A549 (cell line): Measurements from ENCODE around the gene BNC2. TPM values are rescaled to one million over a fixed set of nuclear protein-coding genes. Genes with fewer than 3 reads are reported as not detected.

Experiments used
- ATAC-seq, 2 experiments: fragments of 200-7000 bp in 1 of 2; fragments of >200 bp in 1 of 2; cut with Nextera tagmentation in 1 of 2; cut with Tn5 transposase in 1 of 2; 3 replicates each; pipeline versions ENCODE4 v1.8.0 to v1.9.1; 2018 to 2020; ENCODE audit warnings: mild to moderate bottlenecking in 1 of 2, moderate library complexity in 1 of 2
- CTCF ChIA-PET: fragments of 300-600 bp; sonication (Branson Sonifier 250); formaldehyde crosslinking; extraction: SDS; loops from one replicate; lab custom pipeline; 2021; ENCODE audit warnings: antibody characterized with exemption, inconsistent platforms; lab: Yijun Ruan, JAX
- POLR2A ChIA-PET: fragments of 350-600 bp; formaldehyde crosslinking; extraction: SDS; loops from one replicate; lab custom pipeline; 2021; ENCODE audit warnings: antibody characterized with exemption, inconsistent platforms; lab: Yijun Ruan, JAX
- DNase-seq, 2 experiments: peaks; one replicate each; pipeline versions ENCODE4 v3.0.0 to v3.0.0-alpha.2; 2011 to 2016; ENCODE audit warnings: low read depth in 1 of 2, low spot score in 1 of 2
- FAIRE-seq: peaks from 2 replicates; lab custom pipeline; 2011; peaks lifted over from hg19 to GRCh38; lab: Jason Lieb, UNC
- H3K27ac ChIP-seq, 2 experiments: fragments of >200 bp; sonication (Bioruptor Twin); formaldehyde crosslinking; 3 replicates each; pipeline ENCODE4 v1.5.1; 2016 to 2017
- H3K4me1 ChIP-seq: fragments of >200 bp; sonication (Bioruptor Twin); formaldehyde crosslinking; 3 replicates; pipeline ENCODE4 v1.6.1; 2016
- H3K4me2 ChIP-seq: fragments of >200 bp; sonication (Bioruptor Twin); formaldehyde crosslinking; 3 replicates; pipeline ENCODE4 v1.6.1; 2016
- H3K4me3 ChIP-seq: fragments of >200 bp; sonication (Bioruptor Twin); formaldehyde crosslinking; 3 replicates; pipeline ENCODE4 v1.5.1; 2016
- H3K9me3 ChIP-seq: fragments of >200 bp; sonication (Bioruptor Twin); formaldehyde crosslinking; 3 replicates; pipeline ENCODE4 v1.6.1; 2016
- BCL3 ChIP-seq: fragments of >200 bp; sonication (Bioruptor Twin); formaldehyde crosslinking; IDR thresholded peaks from 3 replicates; pipeline ENCODE4 v1.6.1; 2016
- CBX2 ChIP-seq: fragments of 200-600 bp; sonication (generic); IDR thresholded peaks from 2 replicates; pipeline ENCODE4 v1.6.1; 2016; ENCODE audit warnings: low read depth, mild to moderate bottlenecking, borderline replicate concordance
- CEBPB ChIP-seq, 2 experiments: fragments of >200 bp in 1 of 2; sonication (Bioruptor Twin) in 1 of 2; formaldehyde crosslinking in 1 of 2; IDR thresholded peaks; 2 replicates each; pipeline ENCODE4 v1.6.1; 2012 to 2016
- CHD4 ChIP-seq: fragments of 200-600 bp; sonication (generic); IDR thresholded peaks from 2 replicates; pipeline ENCODE4 v1.6.1; 2016; ENCODE audit warnings: antibody characterized with exemption, mild to moderate bottlenecking, borderline replicate concordance
- ELK1 ChIP-seq: fragments of 150-350 bp; IDR thresholded peaks from 2 replicates; pipeline ENCODE4 v1.6.1; 2014; ENCODE audit warnings: low read depth, mild to moderate bottlenecking, low read length
- EP300 ChIP-seq, 2 experiments: fragments of >200 bp; sonication (Bioruptor Twin); formaldehyde crosslinking; IDR thresholded peaks; 2 replicates in 1 of 2; 3 replicates in 1 of 2; pipeline ENCODE4 v1.6.1; 2016 to 2017
- ESRRA ChIP-seq: fragments of 150-350 bp; IDR thresholded peaks from 2 replicates; pipeline ENCODE4 v1.6.1; 2014; ENCODE audit warnings: mild to moderate bottlenecking, low read length, borderline replicate concordance
- GATA3 ChIP-seq: IDR thresholded peaks from 2 replicates; pipeline ENCODE4 v1.6.1; 2012; ENCODE audit warnings: borderline replicate concordance
- HDAC2 ChIP-seq: fragments of 200-600 bp; sonication (generic); IDR thresholded peaks from 2 replicates; pipeline ENCODE4 v1.6.1; 2016
- HOXA7 ChIP-seq: fragments of 250-450 bp; sonication (Bioruptor Pico); IDR thresholded peaks from 2 replicates; pipeline ENCODE4 v1.5.0; 2020; ENCODE audit warnings: mild to moderate bottlenecking, moderate library complexity
- JUNB ChIP-seq: fragments of >200 bp; sonication (Bioruptor Twin); formaldehyde crosslinking; IDR thresholded peaks from 2 replicates; pipeline ENCODE4 v1.6.1; 2016
- KDM5A ChIP-seq: fragments of 200-600 bp; sonication (generic); IDR thresholded peaks from 2 replicates; pipeline ENCODE4 v1.6.1; 2016; ENCODE audit warnings: antibody characterized with exemption, mild to moderate bottlenecking
- PHF8 ChIP-seq: fragments of 200-600 bp; sonication (generic); IDR thresholded peaks from 2 replicates; pipeline ENCODE4 v1.6.1; 2016; ENCODE audit warnings: low read depth, mild to moderate bottlenecking, antibody characterized with exemption, moderate library complexity, borderline replicate concordance
- POLR2A ChIP-seq: IDR thresholded peaks from 2 replicates; pipeline ENCODE4 v1.6.1; 2012; ENCODE audit warnings: mild to moderate bottlenecking, low read length
- POLR2AphosphoS2 ChIP-seq: conservative IDR thresholded peaks from 2 replicates; pipeline ENCODE4 v1.6.1; 2012; ENCODE audit warnings: low read length, improper control_type of control experiment, inconsistent platforms
- RCOR1 ChIP-seq: fragments of 150-350 bp; IDR thresholded peaks from 2 replicates; pipeline ENCODE4 v1.6.1; 2014; ENCODE audit warnings: antibody characterized with exemption, low read length, low read depth
- REST ChIP-seq: fragments of 200-600 bp; sonication (generic); IDR thresholded peaks from 2 replicates; pipeline ENCODE4 v1.6.1; 2016; ENCODE audit warnings: antibody characterized with exemption, mild to moderate bottlenecking, moderate library complexity
- RFX5 ChIP-seq: fragments of 450-650 bp; IDR thresholded peaks from 2 replicates; pipeline ENCODE4 v1.7.1; 2014; ENCODE audit warnings: antibody characterized with exemption, mild to moderate bottlenecking, moderate library complexity
- RNF2 ChIP-seq: fragments of 200-600 bp; sonication (generic); IDR thresholded peaks from 2 replicates; pipeline ENCODE4 v1.6.1; 2016; ENCODE audit warnings: low read depth, mild to moderate bottlenecking, antibody characterized with exemption, moderate library complexity, borderline replicate concordance
- SMC3 ChIP-seq: fragments of >200 bp; sonication (Bioruptor Twin); formaldehyde crosslinking; IDR thresholded peaks from 3 replicates; pipeline ENCODE4 v1.6.1; 2018; ENCODE audit warnings: inconsistent platforms
- WGBS: methylation state at CpG from one replicate; pipeline ENCODE4 v1.1.6; 2017; ENCODE audit errors: missing lambda C conversion rate; 5-methylcytosine and 5-hydroxymethylcytosine counted together
- polyA plus RNA-seq, 4 experiments: library from polyadenylated mRNA; depleted of rRNA in 3 of 4; stranded (reverse); fragments of >200 nt; fragmentation: RNase III in 1 of 4; extraction: RNeasy Plus Mini Kit Qiagen cat#74134 plus additional on column Dnase treatment in 1 of 4; gene quantifications; 2 replicates in 3 of 4; 3 replicates in 1 of 4; pipeline ENCODE4 v1.2.3, GENCODE V29; 2011 to 2017

Gene BNC2
- polyA plus RNA-seq, 2 of the 4 experiments (the other 2 are of a cell fraction) = 6.2 to 7.5 TPM

- CTCF ChIA-PET = interaction anchor here (0.6 to 1.1 kb wide), 2 partner anchors 10 to 115 kb away, joined by 3 read pairs; no protein-coding TSS in a partner anchor
- FAIRE-seq (no peak), ATAC-seq (0 out of 6 replicates have a peak, but pooled peaks of 1 of the 2 experiments have one; percentile 23), DNase-seq (no peak)
- Histone ChIP-seq H3K4me1 (peaks cover 2% of the 10 kb centered on the region; the same call in 2 of the 3 replicates), H3K4me2 (no peak overlapping the region), H3K27ac (0 out of 6 replicates have a peak overlapping the region, but pooled peaks of 1 of the 2 experiments have one; percentile 41), H3K4me3 (no peak overlapping the region), H3K9me3 (no peaks in the 10 kb centered on the region)
- POLR2A ChIA-PET = interaction anchor here (1.0 kb wide), 1 partner anchor 16 kb away, joined by 4 read pairs; no protein-coding TSS in a partner anchor
- TF ChIP-seq ESRRA (no peak), EP300 (IDR thresholded peaks at IDR 0.05) (no peak), RFX5 (no peak), POLR2AphosphoS2 (no peak), JUNB (no peak), SMC3 (no peak), RCOR1 (no peak), GATA3 (no peak), ELK1 (no peak), BCL3 (no peak), CEBPB (IDR thresholded peaks at IDR 0.05) (no peak), CBX2 (no peak)
Observed at GRCh38 chr9:16499892-16500291, 370.6 kb downstream of the BNC2 start.

DNA sequence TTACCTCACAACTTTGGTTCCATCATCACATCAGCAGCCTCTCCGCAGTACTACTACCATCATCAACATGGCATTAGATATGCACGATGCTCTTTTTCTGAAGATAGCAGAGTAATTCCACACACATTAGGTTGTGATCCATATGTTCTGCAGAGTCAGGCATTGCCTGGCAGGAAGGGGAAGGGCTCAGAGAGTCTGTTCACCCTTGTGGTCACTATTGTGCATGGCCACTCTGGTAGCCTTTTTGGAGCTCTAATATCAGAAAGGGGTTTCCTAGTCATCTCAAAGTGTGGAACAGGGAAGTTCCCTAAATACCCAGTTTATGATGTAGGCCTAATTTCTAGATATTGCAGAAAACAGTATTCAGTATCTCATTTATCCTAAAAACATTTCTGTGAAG, 373.6 kb downstream of the BNC2 start:
- ATAC-seq = peak; percentile 64 to 76; a peak in 3 of 6 replicates
- H3K27ac ChIP-seq = no peak overlapping the region
- no peak overlapping the region for H3K4me3 ChIP-seq
- CTCF ChIA-PET = no interaction called here
- WGBS = 86% methylated on average over 2 of the region's 2 CpGs
- no peak overlapping the region for H3K4me2 ChIP-seq
- no peaks in the 10 kb centered on the region; the same call in 2 of the 3 replicates for H3K4me1 ChIP-seq
- no peak for FAIRE-seq
- POLR2A ChIA-PET = no interaction called here
- DNase-seq = no peak
- TF ChIP-seq POLR2A (no peak), PHF8 (no peak), HDAC2 (no peak), CEBPB (IDR thresholded peaks at IDR 0.05) (no peak), REST (no peak), HOXA7 (CRISPR knock-in tag) (no peak)
- no peaks in the 10 kb centered on the region for H3K9me3 ChIP-seq

GRCh38 chr9:16487915-16488314, 382.6 kb downstream of the BNC2 start:
- 92% methylated on average over 7 of the region's 7 CpGs for WGBS

More at GRCh38 chr9:16487915-16488314, 382.6 kb downstream of the BNC2 start:
- no peak for FAIRE-seq
- no peak for DNase-seq
- CTCF ChIA-PET = interaction anchor here (1.1 kb wide), 1 partner anchor 12 kb away, joined by 3 read pairs; no protein-coding TSS in a partner anchor
- no peak overlapping the region for H3K4me2 ChIP-seq
- TF ChIP-seq CHD4 = no peak
- no peak for TF ChIP-seq CEBPB (IDR thresholded peaks at IDR 0.05)
- TF ChIP-seq KDM5A = no peak
- no peak for TF ChIP-seq RNF2
- TF ChIP-seq ESRRA = no peak
- no peak for TF ChIP-seq SMC3
- no peak overlapping the region for H3K27ac ChIP-seq
- peaks cover 9% of the 10 kb centered on the region; the same call in 2 of the 3 replicates for H3K4me1 ChIP-seq
- no peak for ATAC-seq
- POLR2A ChIA-PET = no interaction called here
- no peaks in the 10 kb centered on the region for H3K9me3 ChIP-seq
- H3K4me3 ChIP-seq = no peak overlapping the region
